HG03066 (cell line): ENCODE measurements around the gene RAB11FIP4.
A peak's percentile ranks its signal among the peaks of the same experiment; 100 is the strongest.

Source experiments
- ATAC-seq: cut with Tn5 transposase; IDR thresholded peaks from one replicate; pipeline ENCODE4 v1.9.1; 2021; ENCODE audit warnings: low read depth; ENCODE audit not compliant: unreplicated experiment

RAB11FIP4 gene

DNA sequence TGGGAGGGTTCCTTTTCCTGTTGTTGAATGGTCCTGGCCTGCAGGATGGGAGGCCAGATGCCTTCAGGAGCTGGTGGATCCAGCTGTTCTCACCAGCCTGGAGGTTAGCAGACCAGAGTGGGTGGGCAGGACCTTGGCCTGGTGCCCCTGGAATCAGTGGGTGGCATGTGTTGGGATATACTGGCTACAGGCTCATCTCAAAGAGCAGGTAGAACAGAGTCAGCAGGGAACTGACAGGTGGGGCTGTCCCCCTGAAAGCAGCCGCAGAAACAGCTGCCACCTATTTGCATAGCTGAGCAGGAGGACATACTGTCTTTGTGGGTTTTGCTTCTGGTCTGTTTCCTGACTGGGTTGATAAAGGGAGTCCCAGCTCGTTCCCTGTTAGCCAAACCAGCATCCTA is 144.1 kb downstream of the RAB11FIP4 start:
- ATAC-seq, result peak; percentile 79

DNA sequence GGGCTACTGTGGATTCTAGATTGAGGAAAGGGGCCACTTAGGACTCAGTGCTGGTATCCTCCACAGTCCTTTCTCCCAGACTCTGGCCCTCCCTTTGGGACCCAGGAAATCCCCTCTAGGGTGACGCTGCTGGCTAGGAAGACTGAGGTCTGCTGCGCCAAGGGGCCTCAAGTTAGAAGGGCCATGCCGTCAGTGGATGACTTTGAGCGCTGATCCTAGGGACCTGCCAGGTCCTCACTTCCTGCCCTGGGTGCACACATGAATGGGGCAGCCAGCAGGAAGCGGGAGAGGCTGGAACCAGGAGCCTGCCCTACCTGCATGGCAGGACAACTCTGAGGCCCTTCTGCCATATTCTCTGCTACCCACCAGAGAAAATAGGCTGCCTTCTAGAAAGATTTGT is 145.0 kb downstream of the RAB11FIP4 start:
- ATAC-seq, result no peak

DNA sequence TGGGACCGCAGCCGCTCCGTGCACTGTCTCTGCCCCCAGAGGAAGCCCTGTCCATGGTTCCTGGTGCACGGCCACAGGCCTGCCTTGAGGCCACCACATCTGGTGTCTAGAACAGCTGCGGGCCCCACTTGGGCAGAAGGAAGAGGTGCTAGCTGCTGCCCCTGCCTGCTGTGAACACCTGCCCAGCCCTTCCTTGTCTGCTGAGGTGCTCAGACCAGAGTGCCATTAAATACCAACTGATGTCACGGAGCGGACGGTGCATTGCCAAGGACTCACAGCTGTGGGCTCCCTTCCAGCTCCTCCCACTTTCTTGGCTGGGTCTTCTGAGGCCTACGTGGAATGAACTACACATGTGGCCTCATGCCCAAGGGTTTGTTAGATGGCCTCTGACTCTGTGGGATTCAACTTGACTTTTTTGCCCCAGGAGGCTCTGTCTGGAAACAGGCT is 146.1 kb downstream of the RAB11FIP4 start:
- ATAC-seq, result no peak

DNA sequence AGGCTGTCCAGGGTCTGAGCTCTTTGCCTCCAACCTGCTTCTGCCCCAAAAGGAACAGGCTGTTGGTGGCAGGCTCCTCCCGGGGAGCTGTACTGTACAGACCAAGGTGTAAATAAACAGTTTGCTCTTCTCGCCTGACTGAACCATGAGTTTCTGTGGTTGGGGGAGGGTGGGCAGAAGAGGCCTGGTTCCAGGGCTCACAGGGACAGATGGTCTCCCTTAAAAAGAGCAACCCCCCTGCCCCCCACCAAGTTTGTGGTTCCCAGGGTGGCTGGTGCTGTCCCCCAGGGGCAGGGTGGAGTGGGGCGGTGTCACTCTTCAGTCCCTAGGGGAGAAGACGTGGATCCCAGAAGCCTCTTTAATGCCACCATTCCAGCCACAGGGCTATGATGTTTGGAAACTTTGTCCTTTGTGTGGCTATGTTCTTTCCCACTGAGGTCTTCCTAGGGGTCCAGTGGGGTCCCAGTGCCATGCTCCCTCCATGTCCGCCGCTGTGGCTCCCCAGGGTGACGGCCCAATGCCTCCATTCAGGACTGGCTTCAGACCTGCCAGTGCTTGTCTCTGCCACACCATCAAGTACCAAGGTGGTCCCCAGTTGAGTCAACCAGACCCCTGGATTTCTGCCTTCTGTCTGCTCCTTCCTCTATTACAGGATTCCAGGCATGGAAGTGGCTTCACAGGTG is 146.7 kb downstream of the RAB11FIP4 start:
- ATAC-seq, result peak; percentile 54

DNA sequence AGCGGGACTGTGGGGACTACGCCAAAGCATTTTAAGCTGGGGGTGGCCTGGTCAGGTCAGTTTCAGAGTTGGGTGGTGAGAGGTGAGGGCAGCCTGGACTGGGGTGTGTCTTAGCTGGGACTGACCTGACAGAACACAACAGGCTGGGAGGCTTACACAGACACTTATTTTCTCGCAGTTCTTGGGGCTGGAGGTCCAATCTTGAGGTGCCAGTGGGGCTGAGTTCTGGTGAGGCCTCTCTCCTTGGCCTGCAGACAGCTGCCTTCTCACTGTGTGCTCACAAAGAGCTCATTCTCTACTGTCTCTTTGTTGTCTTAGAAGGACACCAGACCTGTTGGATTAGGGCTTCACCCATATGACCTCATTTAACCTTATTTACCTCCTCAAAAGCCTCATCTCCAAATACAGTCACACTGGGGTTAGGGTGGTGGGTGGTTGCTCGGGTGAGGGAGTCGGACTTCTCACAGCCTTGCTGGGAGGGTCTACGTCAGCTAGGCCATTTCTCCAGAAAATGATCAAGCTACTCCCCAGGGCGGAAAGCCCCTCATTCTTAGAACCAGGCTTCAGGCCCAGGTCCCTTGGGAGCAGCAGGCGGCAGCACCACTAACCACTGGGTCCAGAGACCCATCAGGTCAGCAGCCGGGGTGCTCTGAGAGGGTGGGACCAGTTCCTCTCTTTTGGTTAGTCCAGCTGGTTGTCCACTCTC is 149.3 kb downstream of the RAB11FIP4 start:
- no peak for ATAC-seq

DNA sequence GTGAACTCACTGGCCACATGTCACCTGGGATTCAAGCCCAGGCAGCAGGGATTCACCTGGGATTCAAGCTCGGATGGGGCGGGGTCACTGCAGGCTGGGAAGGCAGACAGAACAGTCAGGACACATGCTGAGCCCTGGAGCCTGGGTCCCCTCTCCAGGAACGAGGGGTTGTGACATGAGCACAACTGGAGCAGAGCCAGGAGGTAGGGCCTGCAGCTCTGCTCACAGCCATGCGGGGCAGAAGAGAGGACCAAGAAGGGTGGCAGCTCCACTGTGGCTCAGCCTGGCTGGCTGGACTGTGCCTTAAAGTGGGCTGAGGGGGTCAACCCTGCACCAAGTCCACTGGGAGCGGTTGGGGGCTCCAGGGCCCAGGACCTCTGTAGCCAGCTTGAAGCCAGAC is 150.1 kb downstream of the RAB11FIP4 start:
- ATAC-seq, result no peak

DNA sequence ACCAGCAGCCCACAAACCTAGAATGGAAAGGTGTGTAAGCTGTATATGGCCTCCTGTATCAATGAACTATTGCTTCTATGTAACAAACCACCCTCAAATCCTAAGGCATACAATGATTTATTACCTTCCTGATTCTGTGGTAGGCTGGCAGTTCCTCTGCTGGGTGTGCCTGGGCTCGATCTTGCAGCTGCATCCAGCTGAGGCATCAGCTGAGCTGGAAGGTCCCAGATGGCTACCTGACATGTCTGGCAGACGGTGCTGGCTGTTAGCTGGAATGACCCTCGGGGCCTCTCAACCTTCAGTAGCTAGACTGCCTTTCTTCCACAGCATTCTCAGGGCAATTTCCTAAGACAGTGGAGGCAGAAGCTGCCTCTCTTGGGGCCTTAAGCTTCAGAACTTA is 152.7 kb downstream of the RAB11FIP4 start:
- ATAC-seq, result no peak

DNA sequence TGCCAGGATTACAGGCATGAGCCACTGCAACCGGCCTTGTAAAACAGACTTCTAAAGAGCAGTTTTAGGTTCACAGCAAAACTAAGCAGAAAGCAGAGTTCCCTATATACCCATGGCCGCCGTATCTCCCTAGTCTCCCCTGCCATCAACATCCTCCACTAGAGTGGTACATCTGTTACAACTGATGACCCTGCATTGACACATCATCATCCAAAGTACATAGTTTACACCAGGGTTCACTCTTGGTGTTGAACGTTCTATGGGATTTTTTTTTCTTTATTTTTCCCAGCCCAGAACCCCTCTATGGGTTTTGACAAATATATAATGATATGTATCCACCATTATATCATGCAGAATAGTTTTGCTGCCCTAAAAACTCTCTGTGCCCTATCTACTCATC is 155.2 kb downstream of the RAB11FIP4 start:
- no peak for ATAC-seq

DNA sequence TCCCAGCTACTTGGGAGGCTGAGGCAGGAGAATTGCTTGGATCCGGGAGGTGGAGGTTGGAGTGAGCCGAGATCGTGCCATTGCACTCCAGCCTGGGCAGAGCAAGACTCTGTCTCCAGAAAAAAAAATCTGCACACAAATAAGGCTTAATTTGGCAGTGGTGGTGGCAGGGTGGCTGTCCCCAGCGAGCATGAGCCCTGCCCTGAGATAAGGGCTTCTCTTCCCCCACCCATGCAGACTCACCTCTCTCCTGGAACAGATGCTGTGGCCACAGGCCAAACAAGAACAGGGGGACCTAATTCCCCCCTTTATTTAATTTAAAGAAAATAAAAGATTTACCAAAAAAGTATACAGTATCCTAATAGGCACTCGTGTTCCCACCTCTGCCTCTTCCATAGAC is 157.2 kb downstream of the RAB11FIP4 start:
- no peak for ATAC-seq

DNA sequence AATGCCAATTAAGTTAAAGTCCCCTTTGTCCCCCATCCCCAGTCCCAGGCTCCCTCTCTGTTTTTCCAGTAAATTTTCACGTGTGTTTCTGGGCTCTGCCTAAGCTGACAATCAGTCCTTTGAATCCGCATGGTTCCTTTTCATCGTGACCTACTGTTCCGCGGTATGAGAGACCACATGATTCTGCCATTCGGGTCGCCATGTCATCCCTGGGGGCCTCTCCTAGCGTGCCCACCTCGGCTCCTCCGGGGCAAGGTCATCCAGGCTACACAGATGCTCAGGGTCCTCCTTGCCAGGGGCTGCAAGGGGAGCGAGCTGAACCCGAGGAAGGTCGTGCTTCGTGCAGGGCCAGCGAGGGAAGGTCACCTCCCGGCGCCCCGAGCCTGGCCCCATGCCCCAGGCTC is 157.6 kb downstream of the RAB11FIP4 start:
- ATAC-seq, result peak; percentile 26

DNA sequence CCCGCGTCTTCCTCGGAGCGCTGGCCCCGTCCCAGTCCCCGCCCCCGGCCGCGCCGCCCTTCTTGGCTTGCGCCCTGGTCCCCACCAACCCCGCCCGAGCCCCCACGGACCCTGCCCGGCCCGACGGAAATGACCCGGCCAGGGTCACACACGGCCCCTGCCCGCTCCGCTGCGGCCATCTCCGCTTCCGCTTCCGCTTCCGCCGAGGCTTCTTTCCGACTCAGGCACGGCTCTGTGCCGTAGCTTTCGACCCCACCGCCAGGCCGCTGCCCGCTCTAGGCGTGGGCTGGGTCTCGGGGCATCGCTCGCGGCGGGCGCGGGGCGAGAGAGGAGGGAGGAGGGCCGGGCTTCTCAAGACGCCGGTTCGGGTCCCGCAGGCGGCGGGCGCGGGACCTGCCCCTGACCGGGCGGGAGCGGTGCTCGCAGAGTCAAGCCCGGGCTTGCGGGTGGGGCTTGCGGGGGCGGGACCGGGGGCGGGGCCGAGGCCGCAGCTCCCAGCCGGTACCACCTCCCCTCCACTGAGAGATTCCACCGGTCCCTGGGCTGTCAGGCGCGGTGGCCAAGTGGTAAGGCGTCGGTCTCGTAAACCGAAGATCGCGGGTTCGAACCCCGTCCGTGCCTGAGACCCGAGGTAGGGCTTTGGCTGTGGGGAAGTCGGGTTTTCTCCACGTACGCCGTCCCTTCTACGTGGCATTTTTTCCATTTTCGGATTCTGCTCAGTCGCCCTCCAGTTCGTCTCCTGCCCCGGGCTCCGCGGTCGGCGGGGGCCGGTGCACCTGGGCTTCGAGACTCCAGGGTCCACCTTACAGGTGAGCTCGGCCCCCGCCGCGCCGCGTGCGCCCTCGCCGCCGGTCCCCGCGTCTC is 158.3 kb downstream of the RAB11FIP4 start:
- ATAC-seq, result peak; percentile 69

DNA sequence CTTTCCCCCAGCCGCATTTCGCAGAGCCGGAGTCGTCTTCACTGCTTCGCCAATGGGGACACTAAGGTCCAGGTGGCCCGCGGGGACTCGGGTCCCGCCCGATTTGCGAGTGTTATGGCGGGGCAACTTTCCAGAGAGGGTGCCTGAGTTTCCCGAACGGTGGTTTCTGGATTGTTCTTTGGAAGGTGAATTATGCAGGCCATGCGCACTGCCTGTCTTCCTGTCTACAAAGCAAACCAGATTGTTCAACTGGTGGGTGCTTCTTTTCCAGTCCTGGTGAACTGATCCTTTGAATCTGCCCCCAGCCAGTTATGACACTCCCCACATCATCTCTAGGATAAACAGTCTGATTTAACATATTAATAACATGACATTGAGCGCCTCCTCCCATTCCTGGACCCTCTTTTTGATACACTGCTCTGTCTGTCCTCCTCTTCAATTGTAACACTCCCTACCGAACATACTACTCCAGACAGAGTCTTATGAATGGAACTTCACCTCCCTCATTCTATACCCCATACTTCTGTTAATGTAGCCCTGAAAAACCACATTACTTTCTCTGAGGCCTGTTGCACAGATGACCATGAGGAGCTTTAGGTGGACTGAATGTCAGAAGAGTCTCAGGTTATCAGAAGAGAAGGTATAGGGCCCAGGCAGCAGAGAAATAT is 159.0 kb downstream of the RAB11FIP4 start:
- no peak for ATAC-seq

DNA sequence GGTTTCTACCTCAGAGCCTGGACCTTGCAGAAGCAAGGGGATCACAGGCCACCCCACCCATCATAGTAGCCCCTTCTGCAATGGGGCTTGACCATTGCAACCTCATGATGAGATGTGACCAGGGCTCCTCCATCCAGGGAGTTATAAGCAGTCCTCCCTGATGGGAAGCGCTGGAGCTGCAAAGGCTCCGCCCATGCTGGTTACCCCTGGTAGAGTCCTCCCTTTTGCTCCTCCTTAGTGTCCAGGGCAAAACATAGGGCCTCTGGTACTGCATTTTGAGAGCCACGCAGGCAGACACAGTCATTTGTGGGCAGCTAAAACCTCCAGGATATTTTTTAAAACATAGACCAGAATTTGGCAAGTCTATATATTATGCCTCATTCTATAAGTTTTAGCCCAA is 161.1 kb downstream of the RAB11FIP4 start:
- ATAC-seq, result no peak

DNA sequence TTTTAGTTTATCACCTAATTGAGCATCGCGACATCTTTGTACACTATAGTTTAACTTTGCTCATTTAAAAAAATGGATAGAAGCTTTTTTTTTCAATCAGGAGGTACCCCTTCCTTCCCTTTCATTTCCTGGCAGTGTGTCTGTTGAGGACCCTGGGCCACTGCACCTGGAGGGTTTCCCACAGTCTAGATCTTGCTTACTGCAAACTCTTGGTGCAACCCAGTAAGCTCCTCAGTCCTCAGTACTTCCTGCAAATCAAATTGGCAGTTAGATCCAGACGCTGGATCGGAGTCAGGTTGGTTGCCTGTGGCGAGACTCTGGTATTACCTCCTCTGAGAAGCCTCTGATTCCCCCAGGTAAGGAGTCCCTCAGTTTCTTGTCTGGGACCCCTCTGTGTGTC is 162.0 kb downstream of the RAB11FIP4 start:
- ATAC-seq, result no peak

DNA sequence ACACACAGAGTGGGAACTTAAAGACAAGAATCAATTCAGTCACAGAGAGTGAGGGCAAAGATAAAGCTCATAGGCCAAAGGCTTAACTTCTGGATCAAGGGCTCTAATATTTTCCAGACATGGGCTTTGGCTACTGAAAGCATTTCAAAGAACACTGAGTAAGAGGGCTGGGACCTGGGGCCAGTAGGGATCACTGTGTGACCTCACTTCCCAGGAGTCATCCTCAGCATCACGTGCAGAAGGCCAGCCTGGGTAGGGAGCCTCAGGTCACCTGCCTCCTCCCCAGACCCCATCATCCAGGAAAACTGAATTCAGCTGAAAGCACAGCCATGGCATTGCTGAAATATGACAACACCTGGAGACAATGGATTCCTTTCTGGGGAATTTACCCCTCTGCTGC is 163.5 kb downstream of the RAB11FIP4 start:
- no peak for ATAC-seq

DNA sequence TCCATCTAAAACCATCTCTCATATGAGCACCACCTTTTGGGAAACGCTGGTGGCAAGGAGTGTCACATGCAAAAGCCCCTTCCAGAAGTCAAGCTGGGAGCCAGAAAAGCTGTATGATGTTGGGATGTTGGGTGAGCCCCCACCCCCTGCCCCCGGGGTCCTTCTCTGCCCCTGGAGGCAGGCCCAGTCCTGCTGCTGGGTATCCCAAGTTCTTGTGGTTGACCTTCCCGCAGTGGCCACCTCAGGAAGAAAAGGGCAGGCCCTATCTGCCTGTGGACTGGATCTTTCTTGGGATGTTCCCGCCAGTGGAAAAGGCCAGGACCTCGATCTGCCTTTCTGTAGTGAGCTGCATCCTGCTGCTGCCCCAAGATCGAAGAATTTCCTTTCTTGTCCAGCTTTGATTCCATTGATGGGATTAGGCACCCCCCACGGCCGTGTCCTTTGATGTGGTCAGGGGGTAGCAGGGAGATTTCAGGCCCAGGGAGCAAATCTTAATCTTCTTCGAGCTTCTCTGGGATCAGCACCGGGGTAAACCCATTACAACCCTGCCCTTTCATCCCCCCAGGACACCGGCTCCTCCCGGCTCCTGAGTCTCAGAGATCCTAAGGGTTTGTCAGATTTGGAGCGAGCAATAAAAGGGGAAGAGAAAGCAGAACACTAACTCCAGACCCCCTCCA is 165.6 kb downstream of the RAB11FIP4 start:
- ATAC-seq, result no peak

DNA sequence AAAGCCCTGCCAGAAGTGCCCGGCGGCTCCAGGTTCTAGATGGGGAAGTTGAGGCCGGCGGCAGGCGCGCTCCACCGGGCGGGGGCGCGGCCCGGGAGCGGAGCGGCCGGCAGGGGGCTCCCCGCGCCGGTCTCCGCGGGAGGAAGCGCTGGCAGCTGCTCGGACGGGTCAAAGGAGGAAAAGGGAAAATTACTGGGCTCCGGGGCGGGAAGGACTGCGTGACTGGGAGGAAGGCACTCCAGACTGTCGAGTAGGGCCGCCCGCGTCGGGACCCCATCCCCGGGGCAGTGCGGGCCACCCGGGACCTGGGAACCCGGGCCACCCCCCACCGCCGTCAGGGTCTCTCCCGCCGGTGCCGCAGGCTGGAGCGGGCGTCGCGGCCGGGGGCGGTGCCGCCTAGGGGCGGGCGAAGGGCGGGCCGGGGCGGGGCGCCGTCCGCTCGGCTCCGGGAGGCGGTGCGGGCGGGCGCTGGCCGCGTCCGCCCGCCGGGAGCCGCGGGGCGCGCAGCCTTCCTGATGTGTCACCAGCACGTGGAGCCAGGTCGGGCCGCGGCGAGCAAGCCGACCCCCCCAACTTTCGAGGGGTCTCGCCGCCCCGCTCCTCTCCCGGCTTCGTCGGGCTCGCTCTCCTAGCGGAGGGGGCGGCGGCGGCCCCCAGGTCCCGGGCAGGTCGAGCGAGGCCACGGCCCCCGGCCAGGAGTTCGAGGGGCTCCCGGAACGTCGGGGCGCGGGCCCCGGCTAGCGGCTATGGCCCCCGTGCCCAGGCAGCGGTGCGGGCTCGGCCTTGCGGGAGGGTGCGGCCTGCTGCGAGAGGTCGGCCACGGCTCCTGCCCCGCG is 167.5 kb downstream of the RAB11FIP4 start:
- ATAC-seq, result no peak

DNA sequence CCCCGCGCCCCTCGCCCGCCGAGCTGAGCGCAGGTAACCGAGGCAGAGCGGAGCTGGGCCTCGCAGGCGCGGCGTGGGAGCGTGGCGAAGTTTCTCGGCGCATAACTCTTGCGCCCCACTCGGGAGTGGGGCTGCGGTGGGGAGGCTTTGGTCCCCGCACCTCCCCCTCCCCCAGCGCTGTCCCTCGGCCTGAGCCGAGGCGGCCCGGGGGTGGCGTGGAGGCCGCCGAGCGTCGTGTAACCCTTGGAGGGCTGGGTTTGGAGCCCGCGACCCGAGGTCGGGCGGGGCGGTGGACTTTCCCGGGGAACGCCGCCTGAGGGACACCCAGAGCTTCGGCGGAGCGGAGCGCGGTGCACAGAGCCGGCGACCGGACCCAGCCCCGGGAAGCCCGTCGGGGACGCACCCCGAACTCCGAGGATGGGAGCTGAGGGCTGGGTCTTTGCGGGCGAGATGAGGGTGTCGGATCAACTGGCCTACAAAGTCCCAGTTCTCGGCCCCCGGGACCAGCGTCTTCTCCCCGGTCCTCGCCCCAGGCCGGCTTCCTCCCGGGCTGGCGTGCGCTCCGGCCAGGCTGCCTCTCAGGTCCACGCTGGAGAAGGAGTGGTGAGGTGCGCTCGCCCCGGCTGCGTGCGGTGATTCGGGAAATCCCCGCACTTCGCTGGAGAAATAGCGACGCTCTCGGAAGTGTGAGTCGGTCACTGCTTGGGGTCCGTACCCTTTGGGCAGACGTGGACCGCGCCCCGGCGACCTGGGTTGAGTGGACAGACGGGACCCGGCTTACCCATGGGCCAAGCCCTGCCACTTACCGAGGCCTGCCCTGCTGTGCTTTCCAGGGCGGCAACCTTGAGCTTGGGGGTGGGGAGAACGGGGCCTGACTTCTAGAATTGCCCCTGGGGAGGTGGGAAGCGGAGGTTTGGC is 168.4 kb downstream of the RAB11FIP4 start:
- ATAC-seq, result no peak
